ENCODE measurements around the gene ERICH4. TPM values are rescaled to one million over a fixed set of nuclear protein-coding genes. Genes with fewer than 3 reads are reported as not detected.

ERICH4 gene
- total RNA-seq = not detected

GRCh38 chr19:41442473-41443355 is at the start of gene ERICH4:
Gene ERICH4 (plus strand): TSS chr19:41443156. CDS start chr19:41443170, 14 bp downstream.
- DNase-seq (ENCODE audit: low spot score) = no peak
- intact Hi-C loops (cut with DNase I) = loop anchor here (10.0 kb wide), 1 partner anchor 132 kb away; the partner anchor contains the start of gene CEACAM21
- TF ChIP-seq POLR2AphosphoS5 (IDR thresholded peaks at IDR 0.05) (no peak), POLR2A (IDR thresholded peaks at IDR 0.05) (no peak), CTCF (IDR thresholded peaks at IDR 0.05) (no peak)
- Histone ChIP-seq H3K9me3 (no peaks in the 10 kb centered on the region), H3K27me3 (replicated peaks; ENCODE audit: insufficient read depth) (no peaks in the 10 kb centered on the region), H3K36me3 (no peaks in the 10 kb centered on the region), H3K4me3 (no peak within 1 kb of the TSS), H3K27ac (no peak within 1 kb of the TSS), H3K4me1 (replicated peaks) (no peaks in the 10 kb centered on the region)
- 68% methylated on average over 7 of the region's 7 CpGs for WGBS

GRCh38 chr19:41395355-41395754 is 47.6 kb upstream of the ERICH4 start:
- intact Hi-C loops (cut with DNase I) = no loop called here
- Histone ChIP-seq H3K36me3 (peaks cover 0 to 4% of the 10 kb centered on the region in 2 donors), H3K27me3 (replicated peaks; ENCODE audit: insufficient read depth) (no peaks in the 10 kb centered on the region), H3K4me3 (no peak overlapping the region), H3K9me3 (no peaks in the 10 kb centered on the region), H3K4me1 (replicated peaks) (peaks cover 5% of the 10 kb centered on the region), H3K27ac (no peak overlapping the region)
- DNase-seq (ENCODE audit: low spot score) = no peak
- 73% methylated on average over 6 of the region's 6 CpGs for WGBS
- TF ChIP-seq CTCF (IDR thresholded peaks at IDR 0.05) = no peak
- no peak for TF ChIP-seq POLR2AphosphoS5 (IDR thresholded peaks at IDR 0.05)
- no peak for TF ChIP-seq POLR2A (IDR thresholded peaks at IDR 0.05)

- TF ChIP-seq CTCF (IDR thresholded peaks at IDR 0.05) = peak in 2 of 4 experiments; percentile 24 to 32
- TF ChIP-seq POLR2A (IDR thresholded peaks at IDR 0.05) = peak; percentile 30
- peak; percentile 99 for TF ChIP-seq POLR2AphosphoS5 (IDR thresholded peaks at IDR 0.05)
- intact Hi-C loops (cut with DNase I) = no loop called here
Observed at GRCh38 chr19:41397086-41398049, 45.6 kb upstream of the ERICH4 start, which contains the start of the genes BCKDHA and EXOSC5. Gene BCKDHA (plus strand): TSS chr19:41397818. CDS start chr19:41397828, 10 bp downstream. Gene EXOSC5 (minus strand): TSS chr19:41397359. CDS start chr19:41397328, 31 bp downstream.

GRCh38 chr19:41398050-41398418 is 44.9 kb upstream of the ERICH4 start:
- Histone ChIP-seq H3K27ac (peak overlapping the region; percentile 89 to 91), H3K36me3 (no peaks in the 10 kb centered on the region), H3K27me3 (replicated peaks; ENCODE audit: insufficient read depth) (no peaks in the 10 kb centered on the region), H3K4me3 (peak overlapping the region; percentile 74 to 96), H3K9me3 (no peaks in the 10 kb centered on the region), H3K4me1 (replicated peaks) (peaks cover 5% of the 10 kb centered on the region)
- no peak for DNase-seq (ENCODE audit: low spot score)
- TF ChIP-seq POLR2A (IDR thresholded peaks at IDR 0.05) (no peak), POLR2AphosphoS5 (IDR thresholded peaks at IDR 0.05) (no peak), CTCF (IDR thresholded peaks at IDR 0.05) (no peak)
- 2% methylated on average over 5 of the region's 5 CpGs for WGBS
- intact Hi-C loops (cut with DNase I) = no loop called here

More at GRCh38 chr19:41397086-41398049, 45.6 kb upstream of the ERICH4 start, which contains the start of the genes BCKDHA and EXOSC5:
- no peaks in the 10 kb centered on the region for H3K36me3 ChIP-seq
- H3K27ac ChIP-seq = peak within 1 kb of the TSS; percentile 89 to 91
- WGBS = under 1% methylated on average over 48 of the region's 50 CpGs
- no peaks in the 10 kb centered on the region for H3K27me3 ChIP-seq (replicated peaks; ENCODE audit: insufficient read depth)
- peaks cover 5% of the 10 kb centered on the region for H3K4me1 ChIP-seq (replicated peaks)
- H3K9me3 ChIP-seq = no peaks in the 10 kb centered on the region
- H3K4me3 ChIP-seq = peak within 1 kb of the TSS; percentile 74 to 96
- DNase-seq (ENCODE audit: low spot score) = peak; percentile 100
